ENCODE results near the gene IL17RD. TPM values are rescaled to one million over a fixed set of nuclear protein-coding genes. Genes with fewer than 3 reads are reported as not detected.

Gene IL17RD
- total RNA-seq, 2 donors from 2014 or later = 47.1 to 71.3 TPM

DNA sequence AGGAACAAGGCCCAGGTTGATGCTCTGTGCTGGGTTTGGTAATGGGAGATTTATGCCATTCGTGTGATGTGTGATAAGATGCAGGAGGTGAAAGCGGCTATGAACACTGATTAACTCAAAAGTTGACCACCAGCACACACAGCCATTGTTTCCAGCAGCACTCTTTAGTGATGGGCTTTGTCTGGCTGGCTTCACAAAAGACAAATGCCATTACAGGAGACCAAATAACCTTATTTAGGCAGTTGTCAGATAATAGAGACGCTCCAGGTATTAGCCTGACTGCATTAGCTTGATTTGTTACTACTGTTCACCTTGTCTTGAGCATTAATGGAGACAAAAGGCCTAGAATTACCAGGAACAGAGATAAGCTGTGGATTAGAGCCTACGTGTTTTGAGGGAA lies 29.5 kb upstream of the IL17RD start:
- Mint-ChIP-seq H3K9me3 (no peaks in the 10 kb centered on the region), H3K4me1 (peaks cover 17% of the 10 kb centered on the region), H3K36me3 (ENCODE audit: low read depth) (no peaks in the 10 kb centered on the region), H3K4me3 (no peak overlapping the region), H3K27ac (peak overlapping the region; percentile 45), H3K27me3 (ENCODE audit: insufficient read depth) (peaks cover 5% of the 10 kb centered on the region)
- Histone ChIP-seq H3K27me3 (ENCODE audit: control insufficient read depth, insufficient read depth, low read length, poor library complexity, severe bottlenecking) (peaks cover 22% of the 10 kb centered on the region), H3K4me1 (ENCODE audit: control insufficient read depth, insufficient read depth, low read length) (peaks cover 5% of the 10 kb centered on the region), H3K27ac (ENCODE audit: low read depth, low read length) (no peak overlapping the region), H3K36me3 (ENCODE audit: control insufficient read depth, insufficient read depth, low read length) (no peaks in the 10 kb centered on the region), H3K9ac (ENCODE audit: extremely low read depth, low read length, poor library complexity, severe bottlenecking) (no peak overlapping the region), H3K4me3 (ENCODE audit: low read length) (no peak overlapping the region), H3K9me3 (ENCODE audit: control insufficient read depth, low read length) (no peaks in the 10 kb centered on the region)
- TF ChIP-seq, protein P1, sequence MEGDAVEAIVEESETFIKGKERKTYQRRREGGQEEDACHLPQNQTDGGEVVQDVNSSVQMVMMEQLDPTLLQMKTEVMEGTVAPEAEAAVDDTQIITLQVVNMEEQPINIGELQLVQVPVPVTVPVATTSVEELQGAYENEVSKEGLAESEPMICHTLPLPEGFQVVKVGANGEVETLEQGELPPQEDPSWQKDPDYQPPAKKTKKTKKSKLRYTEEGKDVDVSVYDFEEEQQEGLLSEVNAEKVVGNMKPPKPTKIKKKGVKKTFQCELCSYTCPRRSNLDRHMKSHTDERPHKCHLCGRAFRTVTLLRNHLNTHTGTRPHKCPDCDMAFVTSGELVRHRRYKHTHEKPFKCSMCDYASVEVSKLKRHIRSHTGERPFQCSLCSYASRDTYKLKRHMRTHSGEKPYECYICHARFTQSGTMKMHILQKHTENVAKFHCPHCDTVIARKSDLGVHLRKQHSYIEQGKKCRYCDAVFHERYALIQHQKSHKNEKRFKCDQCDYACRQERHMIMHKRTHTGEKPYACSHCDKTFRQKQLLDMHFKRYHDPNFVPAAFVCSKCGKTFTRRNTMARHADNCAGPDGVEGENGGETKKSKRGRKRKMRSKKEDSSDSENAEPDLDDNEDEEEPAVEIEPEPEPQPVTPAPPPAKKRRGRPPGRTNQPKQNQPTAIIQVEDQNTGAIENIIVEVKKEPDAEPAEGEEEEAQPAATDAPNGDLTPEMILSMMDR (conservative IDR thresholded peaks at IDR 0.05) = no peak
- no peak for DNase-seq
- 44 to 80% methylated on average over 2 to 4 of the region's 4 CpGs for WGBS, 2 experiments (ENCODE audit: insufficient coverage in 1 of 2, insufficient read length in 1 of 2)

DNA sequence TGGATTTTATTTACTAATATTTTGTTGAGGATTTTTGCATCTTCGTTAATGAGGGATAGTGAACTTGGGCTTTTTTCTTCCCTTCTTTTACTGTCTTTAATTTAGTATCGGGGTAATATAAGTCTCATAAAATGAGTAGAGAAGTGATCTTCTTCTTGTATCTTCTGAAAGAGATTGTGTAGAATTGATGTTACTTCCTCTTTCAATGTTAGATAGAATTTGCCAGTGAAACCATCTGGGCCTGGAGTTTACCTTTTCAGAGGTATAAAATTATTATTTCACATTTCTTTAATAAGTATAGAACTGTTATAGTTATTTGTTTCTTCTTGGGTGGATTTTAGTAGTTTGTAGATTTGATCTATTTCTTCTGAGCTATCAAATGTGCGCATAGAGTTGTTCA lies 26.9 kb upstream of the IL17RD start:
- Histone ChIP-seq H3K36me3 (ENCODE audit: control insufficient read depth, insufficient read depth, low read length) (no peaks in the 10 kb centered on the region), H3K4me1 (ENCODE audit: control insufficient read depth, insufficient read depth, low read length) (peaks cover 5% of the 10 kb centered on the region), H3K27me3 (ENCODE audit: control insufficient read depth, insufficient read depth, low read length, poor library complexity, severe bottlenecking) (no peaks in the 10 kb centered on the region), H3K27ac (ENCODE audit: low read depth, low read length) (no peak overlapping the region), H3K9me3 (ENCODE audit: control insufficient read depth, low read length) (no peaks in the 10 kb centered on the region), H3K4me3 (ENCODE audit: low read length) (no peak overlapping the region), H3K9ac (ENCODE audit: extremely low read depth, low read length, poor library complexity, severe bottlenecking) (no peak overlapping the region)
- H3K27ac Mint-ChIP-seq = no peak overlapping the region
- peaks cover 12% of the 10 kb centered on the region for H3K4me1 Mint-ChIP-seq
- H3K9me3 Mint-ChIP-seq = no peaks in the 10 kb centered on the region
- WGBS, 2 experiments (ENCODE audit: insufficient coverage in 1 of 2, insufficient read length in 1 of 2) = 95% methylated on average over 3 of the region's 3 CpGs; no CpG with 5 or more reads in 1 of the 2 experiments
- DNase-seq = no peak
- no peaks in the 10 kb centered on the region for H3K36me3 Mint-ChIP-seq (ENCODE audit: low read depth)
- no peak overlapping the region for H3K4me3 Mint-ChIP-seq
- TF ChIP-seq, protein P1 (conservative IDR thresholded peaks at IDR 0.05) = no peak
- peaks cover 8% of the 10 kb centered on the region for H3K27me3 Mint-ChIP-seq (ENCODE audit: insufficient read depth)

- 65% methylated on average over 2 to 6 of the region's 6 CpGs for WGBS, 2 experiments (ENCODE audit: insufficient coverage in 1 of 2, insufficient read length in 1 of 2)
- TF ChIP-seq, protein P1 (conservative IDR thresholded peaks at IDR 0.05) = no peak
- DNase-seq = no peak
Observed at GRCh38 chr3:57184526-57184925, 19.4 kb upstream of the IL17RD start.

More at GRCh38 chr3:57184526-57184925, 19.4 kb upstream of the IL17RD start:
- no peaks in the 10 kb centered on the region for H3K9me3 Mint-ChIP-seq
- H3K27ac Mint-ChIP-seq = no peak overlapping the region
- Histone ChIP-seq H3K36me3 (ENCODE audit: control insufficient read depth, insufficient read depth, low read length) (no peaks in the 10 kb centered on the region), H3K4me3 (ENCODE audit: low read length) (no peak overlapping the region), H3K27me3 (ENCODE audit: control insufficient read depth, insufficient read depth, low read length, poor library complexity, severe bottlenecking) (no peaks in the 10 kb centered on the region), H3K9me3 (ENCODE audit: control insufficient read depth, low read length) (no peaks in the 10 kb centered on the region), H3K4me1 (ENCODE audit: control insufficient read depth, insufficient read depth, low read length) (no peaks in the 10 kb centered on the region), H3K9ac (ENCODE audit: extremely low read depth, low read length, poor library complexity, severe bottlenecking) (no peak overlapping the region), H3K27ac (ENCODE audit: low read depth, low read length) (no peak overlapping the region)
- no peak overlapping the region for H3K4me3 Mint-ChIP-seq
- H3K27me3 Mint-ChIP-seq (ENCODE audit: insufficient read depth) = peaks cover 3% of the 10 kb centered on the region
- peaks cover 13% of the 10 kb centered on the region for H3K4me1 Mint-ChIP-seq
- no peaks in the 10 kb centered on the region for H3K36me3 Mint-ChIP-seq (ENCODE audit: low read depth)
